Measurements from ENCODE around the gene P2RX3. TPM values are rescaled to one million over a fixed set of nuclear protein-coding genes. Genes with fewer than 3 reads are reported as not detected.
"Not testable (repeated sequence)": the region's sequence is repeated elsewhere in the genome, so short reads cannot be mapped to it uniquely, and the experiment has no call there.

P2RX3 gene
- total RNA-seq, 1 experiment from 2014 or later: 0.15 TPM

GRCh38 chr11:57402188-57403002, 64.2 kb downstream of the P2RX3 start:
- Histone ChIP-seq H3K4me2 (ENCODE audit: insufficient read depth, insufficient read length, low read length) (no peak overlapping the region), H3K9ac (ENCODE audit: extremely low read depth, insufficient read length, low read length) (no peak overlapping the region), H3K9me3 (ENCODE audit: control insufficient read depth, low read depth, low read length) (no peaks in the 10 kb centered on the region), H4K91ac (ENCODE audit: insufficient read length, low read depth, low read length) (no peak overlapping the region), H3K79me2 (ENCODE audit: insufficient read depth, low read length) (no peaks in the 10 kb centered on the region), H3K4me1 (ENCODE audit: insufficient read depth, low read length) (no peaks in the 10 kb centered on the region), H3K23ac (ENCODE audit: insufficient read length, low read depth, low read length) (no peak overlapping the region), H2AK5ac (ENCODE audit: insufficient read length, low read length) (no peak overlapping the region), H4K8ac (replicated peaks; ENCODE audit: insufficient read length, low read depth, low read length) (no peak overlapping the region), H3K18ac (ENCODE audit: insufficient read length, low read depth, low read length) (no peak overlapping the region), H3K23me2 (ENCODE audit: insufficient read length, low read depth, low read length, poor library complexity, severe bottlenecking) (no peaks in the 10 kb centered on the region), H2BK20ac (ENCODE audit: low read depth, low read length, poor library complexity, severe bottlenecking) (no peak overlapping the region), H4K20me1 (ENCODE audit: control insufficient read depth, insufficient read depth, insufficient read length) (no peaks in the 10 kb centered on the region), H3T11ph (ENCODE audit: low read length) (no peak overlapping the region), H3K4ac (ENCODE audit: low read depth, low read length) (no peak overlapping the region), H3K27ac (ENCODE audit: insufficient read length, low read depth, low read length) (no peak overlapping the region), H2BK5ac (ENCODE audit: insufficient read length, low read length) (no peak overlapping the region), H2AFZ (ENCODE audit: low read length) (no peak overlapping the region), H2BK120ac (ENCODE audit: low read depth, low read length, poor library complexity, severe bottlenecking) (no peak overlapping the region), H3K27me3 (ENCODE audit: insufficient read depth, low read length) (no peaks in the 10 kb centered on the region), H3K56ac (ENCODE audit: insufficient read length, low read depth, low read length) (no peak overlapping the region), H4K5ac (ENCODE audit: insufficient read length, low read depth, low read length) (no peak overlapping the region), H3K14ac (ENCODE audit: insufficient read depth, low read length) (no peak overlapping the region), H2BK12ac (ENCODE audit: insufficient read length, low read depth, low read length) (no peak overlapping the region), H2BK15ac (ENCODE audit: low read depth, low read length) (no peak overlapping the region), H3K79me1 (ENCODE audit: insufficient read depth, low read depth, low read length, poor library complexity, severe bottlenecking) (no peaks in the 10 kb centered on the region)
- TF ChIP-seq, protein P1, sequence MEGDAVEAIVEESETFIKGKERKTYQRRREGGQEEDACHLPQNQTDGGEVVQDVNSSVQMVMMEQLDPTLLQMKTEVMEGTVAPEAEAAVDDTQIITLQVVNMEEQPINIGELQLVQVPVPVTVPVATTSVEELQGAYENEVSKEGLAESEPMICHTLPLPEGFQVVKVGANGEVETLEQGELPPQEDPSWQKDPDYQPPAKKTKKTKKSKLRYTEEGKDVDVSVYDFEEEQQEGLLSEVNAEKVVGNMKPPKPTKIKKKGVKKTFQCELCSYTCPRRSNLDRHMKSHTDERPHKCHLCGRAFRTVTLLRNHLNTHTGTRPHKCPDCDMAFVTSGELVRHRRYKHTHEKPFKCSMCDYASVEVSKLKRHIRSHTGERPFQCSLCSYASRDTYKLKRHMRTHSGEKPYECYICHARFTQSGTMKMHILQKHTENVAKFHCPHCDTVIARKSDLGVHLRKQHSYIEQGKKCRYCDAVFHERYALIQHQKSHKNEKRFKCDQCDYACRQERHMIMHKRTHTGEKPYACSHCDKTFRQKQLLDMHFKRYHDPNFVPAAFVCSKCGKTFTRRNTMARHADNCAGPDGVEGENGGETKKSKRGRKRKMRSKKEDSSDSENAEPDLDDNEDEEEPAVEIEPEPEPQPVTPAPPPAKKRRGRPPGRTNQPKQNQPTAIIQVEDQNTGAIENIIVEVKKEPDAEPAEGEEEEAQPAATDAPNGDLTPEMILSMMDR (conservative IDR thresholded peaks at IDR 0.05): no peak
- Mint-ChIP-seq H3K9me3 (no peaks in the 10 kb centered on the region; a peak in 1 of 5 replicates), H3K27ac (no peak overlapping the region), H3K36me3 (ENCODE audit: insufficient read depth in 1 of 3, low read depth in 3 of 3) (peaks cover under 1 to 6% (median 2%) of the 10 kb centered on the region in 3 experiments; a peak in 5 of 7 replicates), H3K4me1 (0 out of 4 replicates have a peak, but pooled peaks cover 0 to 3% of the 10 kb centered on the region in 2 experiments), H3K27me3 (ENCODE audit: low read depth) (peaks cover 3% of the 10 kb centered on the region; the same call in 1 of the 2 replicates), H3K4me3 (no peak overlapping the region)
- DNase-seq: no peak
- WGBS (ENCODE audit: extremely low coverage, insufficient read length, low lambda C conversion rate): no CpG with 5 or more reads among the region's 6 CpGs

- not testable (repeated sequence) for H2BK15ac ChIP-seq (ENCODE audit: low read depth, low read length); H2BK12ac ChIP-seq (ENCODE audit: insufficient read length, low read depth, low read length); H3K4me2 ChIP-seq (ENCODE audit: insufficient read depth, insufficient read length, low read length); H3K23ac ChIP-seq (ENCODE audit: insufficient read length, low read depth, low read length); H3K27me3 Mint-ChIP-seq (ENCODE audit: low read depth); H3K23me2 ChIP-seq (ENCODE audit: insufficient read length, low read depth, low read length, poor library complexity, severe bottlenecking); H3K4me1 ChIP-seq (ENCODE audit: insufficient read depth, low read length); H3K9me3 ChIP-seq (ENCODE audit: control insufficient read depth, low read depth, low read length); H3K4me1 Mint-ChIP-seq; H2BK120ac ChIP-seq (ENCODE audit: low read depth, low read length, poor library complexity, severe bottlenecking); H3K9ac ChIP-seq (ENCODE audit: extremely low read depth, insufficient read length, low read length); H2BK20ac ChIP-seq (ENCODE audit: low read depth, low read length, poor library complexity, severe bottlenecking); H4K5ac ChIP-seq (ENCODE audit: insufficient read length, low read depth, low read length); H3K56ac ChIP-seq (ENCODE audit: insufficient read length, low read depth, low read length); H3K27ac ChIP-seq (ENCODE audit: insufficient read length, low read depth, low read length); H4K91ac ChIP-seq (ENCODE audit: insufficient read length, low read depth, low read length); H2BK5ac ChIP-seq (ENCODE audit: insufficient read length, low read length); H3K9me3 Mint-ChIP-seq; H3K79me1 ChIP-seq (ENCODE audit: insufficient read depth, low read depth, low read length, poor library complexity, severe bottlenecking); H3T11ph ChIP-seq (ENCODE audit: low read length); H4K8ac ChIP-seq (replicated peaks; ENCODE audit: insufficient read length, low read depth, low read length); H3K4me3 Mint-ChIP-seq; H3K14ac ChIP-seq (ENCODE audit: insufficient read depth, low read length); H3K27me3 ChIP-seq (ENCODE audit: insufficient read depth, low read length); H4K20me1 ChIP-seq (ENCODE audit: control insufficient read depth, insufficient read depth, insufficient read length); H3K18ac ChIP-seq (ENCODE audit: insufficient read length, low read depth, low read length); DNase-seq; H3K79me2 ChIP-seq (ENCODE audit: insufficient read depth, low read length); H2AFZ ChIP-seq (ENCODE audit: low read length); H2AK5ac ChIP-seq (ENCODE audit: insufficient read length, low read length); H3K27ac Mint-ChIP-seq; H3K4ac ChIP-seq (ENCODE audit: low read depth, low read length)
- no CpG with 5 or more reads among the region's 6 CpGs for WGBS (ENCODE audit: extremely low coverage, insufficient read length, low lambda C conversion rate)
- peaks cover 3 to 14% (median 9%) of the 10 kb centered on the region in 3 experiments; a peak in 5 of 7 replicates for H3K36me3 Mint-ChIP-seq (ENCODE audit: insufficient read depth in 1 of 3, low read depth in 3 of 3)
Measured at GRCh38 chr11:57403003-57403801, 65.0 kb downstream of the P2RX3 start.

All from H9 (cell line).